Measurements from ENCODE around the gene GAPVD1. TPM values are rescaled to one million over a fixed set of nuclear protein-coding genes. Genes with fewer than 3 reads are reported as not detected.
A peak's percentile ranks its signal among the peaks of the same experiment; 100 is the strongest.

GAPVD1 gene
- total RNA-seq, 3 donors from 2014 or later (not counting 1 experiment from before 2014, with no cell fraction given) = 66.1 to 83.2 (median 68.8) TPM

GRCh38 chr9:125240649-125240999, 21.0 kb upstream of the GAPVD1 start:
- Mint-ChIP-seq H3K4me1 (peaks cover 59 to 61% of the 10 kb centered on the region in 2 donors), H3K27ac (peak overlapping the region; percentile 99 to 100), H3K4me3 (peak overlapping the region; percentile 97), H3K9me3 (no peaks in the 10 kb centered on the region), H3K36me3 (peaks cover 23% of the 10 kb centered on the region), H3K27me3 (ENCODE audit: low read depth in 2 of 2) (peaks cover 0 to 2% of the 10 kb centered on the region in 2 donors)
- intact Hi-C loops (cut with micrococcal nuclease) = loop anchor here (10.0 kb wide), 1 partner anchor 376 kb away; the partner anchor contains the start of genes ARPC5L and RPL35
- Histone ChIP-seq H3K4me3 (ENCODE audit: low read length) (peak overlapping the region; percentile 97), H3K27me3 (ENCODE audit: control insufficient read depth, insufficient read depth, low read length) (no peaks in the 10 kb centered on the region), H3K27ac (ENCODE audit: low read length) (peak overlapping the region; percentile 91), H3K4me1 (ENCODE audit: control insufficient read depth, insufficient read depth, low read length) (peaks cover 35% of the 10 kb centered on the region), H3K9me3 (ENCODE audit: control insufficient read depth, insufficient read depth, low read length) (no peaks in the 10 kb centered on the region), H3K36me3 (ENCODE audit: control insufficient read depth, insufficient read depth, low read length) (peaks cover 37% of the 10 kb centered on the region)
- WGBS (ENCODE audit: insufficient coverage) = under 1% methylated on average over 33 of the region's 33 CpGs
- peak; percentile 1 to 4 (median 1) for ATAC-seq
- peak in 1 of 2 donors; percentile 63 for DNase-seq
- TF ChIP-seq, protein P1, sequence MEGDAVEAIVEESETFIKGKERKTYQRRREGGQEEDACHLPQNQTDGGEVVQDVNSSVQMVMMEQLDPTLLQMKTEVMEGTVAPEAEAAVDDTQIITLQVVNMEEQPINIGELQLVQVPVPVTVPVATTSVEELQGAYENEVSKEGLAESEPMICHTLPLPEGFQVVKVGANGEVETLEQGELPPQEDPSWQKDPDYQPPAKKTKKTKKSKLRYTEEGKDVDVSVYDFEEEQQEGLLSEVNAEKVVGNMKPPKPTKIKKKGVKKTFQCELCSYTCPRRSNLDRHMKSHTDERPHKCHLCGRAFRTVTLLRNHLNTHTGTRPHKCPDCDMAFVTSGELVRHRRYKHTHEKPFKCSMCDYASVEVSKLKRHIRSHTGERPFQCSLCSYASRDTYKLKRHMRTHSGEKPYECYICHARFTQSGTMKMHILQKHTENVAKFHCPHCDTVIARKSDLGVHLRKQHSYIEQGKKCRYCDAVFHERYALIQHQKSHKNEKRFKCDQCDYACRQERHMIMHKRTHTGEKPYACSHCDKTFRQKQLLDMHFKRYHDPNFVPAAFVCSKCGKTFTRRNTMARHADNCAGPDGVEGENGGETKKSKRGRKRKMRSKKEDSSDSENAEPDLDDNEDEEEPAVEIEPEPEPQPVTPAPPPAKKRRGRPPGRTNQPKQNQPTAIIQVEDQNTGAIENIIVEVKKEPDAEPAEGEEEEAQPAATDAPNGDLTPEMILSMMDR (IDR thresholded peaks at IDR 0.05) = no peak

DNA sequence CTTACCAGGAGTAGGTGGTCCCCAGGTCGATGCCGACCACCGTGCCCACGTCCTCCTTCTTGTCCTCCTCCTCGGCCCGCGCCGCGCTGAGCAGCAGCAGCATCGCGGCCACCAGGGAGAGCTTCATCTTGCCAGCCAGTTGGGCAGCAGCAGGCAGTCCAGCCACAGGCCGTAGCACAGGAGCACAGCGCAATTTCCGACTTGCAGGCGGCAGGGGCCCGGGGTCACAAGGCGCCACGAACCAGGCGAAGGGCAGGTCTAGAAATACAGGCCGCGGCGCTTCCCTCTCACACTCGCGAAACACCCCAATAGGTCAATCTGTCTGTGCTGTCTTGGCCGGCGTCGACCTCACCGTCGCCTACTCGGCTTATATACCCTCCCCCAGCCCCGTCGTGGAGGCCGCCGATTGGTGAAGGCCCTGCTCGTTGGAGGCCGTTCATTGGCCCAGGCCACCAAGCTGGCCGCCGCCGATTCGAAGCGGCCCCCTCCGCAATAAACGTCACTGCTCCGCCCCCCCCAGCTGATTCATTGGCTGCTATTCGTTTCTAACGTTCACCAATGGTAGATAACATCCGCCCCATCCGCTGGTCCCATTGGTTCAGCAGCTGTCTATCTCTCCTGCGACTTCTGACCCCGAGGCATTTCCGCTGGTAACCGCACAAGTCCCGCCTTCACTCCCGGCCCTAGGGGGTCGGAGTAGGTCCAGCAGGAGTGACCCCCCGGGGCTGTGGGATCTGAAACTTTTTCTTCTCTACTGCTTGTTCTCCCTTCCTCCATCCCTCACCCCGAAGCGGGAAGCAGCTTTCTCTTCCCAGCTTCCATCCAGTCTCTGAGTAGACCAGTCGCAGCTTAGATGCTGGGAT, 20.4 kb upstream of the GAPVD1 start, which contains the start of gene HSPA5:
Gene HSPA5 (minus strand): TSS at position 344 of the 863 bp plus-strand sequence. CDS start 217 bp downstream, at position 127.
- H3K27ac Mint-ChIP-seq = peak within 1 kb of the TSS; percentile 99 to 100
- intact Hi-C loops (cut with micrococcal nuclease) = loop anchor here (1.0 to 10.0 kb wide), 4 partner anchors 20 to 376 kb away; partner anchors contain the start of genes ARPC5L, GAPVD1, PPP6C and RABEPK
- peak; percentile 99 for DNase-seq
- WGBS (ENCODE audit: insufficient coverage) = under 1% methylated on average over 59 of the region's 59 CpGs
- peaks cover 35% of the 10 kb centered on the region for H3K4me1 ChIP-seq (ENCODE audit: control insufficient read depth, insufficient read depth, low read length)
- TF ChIP-seq, protein P1 (IDR thresholded peaks at IDR 0.05) = no peak
- peak within 1 kb of the TSS; percentile 100 for H3K27ac ChIP-seq (ENCODE audit: low read length)
- H3K27me3 Mint-ChIP-seq (ENCODE audit: low read depth in 2 of 2) = peaks cover 0 to 2% of the 10 kb centered on the region in 2 donors
- no peaks in the 10 kb centered on the region for H3K9me3 ChIP-seq (ENCODE audit: control insufficient read depth, insufficient read depth, low read length)
- peaks cover 31% of the 10 kb centered on the region for H3K36me3 ChIP-seq (ENCODE audit: control insufficient read depth, insufficient read depth, low read length)
- peak within 1 kb of the TSS; percentile 97 for H3K4me3 Mint-ChIP-seq
- ATAC-seq = peak; percentile 85 to 95 (median 86)
- no peaks in the 10 kb centered on the region for H3K9me3 Mint-ChIP-seq
- H3K27me3 ChIP-seq (ENCODE audit: control insufficient read depth, insufficient read depth, low read length) = no peaks in the 10 kb centered on the region
- H3K4me3 ChIP-seq (ENCODE audit: low read length) = peak within 1 kb of the TSS; percentile 97
- H3K4me1 Mint-ChIP-seq = peaks cover 53 to 55% of the 10 kb centered on the region in 2 donors
- H3K36me3 Mint-ChIP-seq = peaks cover 22% of the 10 kb centered on the region

DNA sequence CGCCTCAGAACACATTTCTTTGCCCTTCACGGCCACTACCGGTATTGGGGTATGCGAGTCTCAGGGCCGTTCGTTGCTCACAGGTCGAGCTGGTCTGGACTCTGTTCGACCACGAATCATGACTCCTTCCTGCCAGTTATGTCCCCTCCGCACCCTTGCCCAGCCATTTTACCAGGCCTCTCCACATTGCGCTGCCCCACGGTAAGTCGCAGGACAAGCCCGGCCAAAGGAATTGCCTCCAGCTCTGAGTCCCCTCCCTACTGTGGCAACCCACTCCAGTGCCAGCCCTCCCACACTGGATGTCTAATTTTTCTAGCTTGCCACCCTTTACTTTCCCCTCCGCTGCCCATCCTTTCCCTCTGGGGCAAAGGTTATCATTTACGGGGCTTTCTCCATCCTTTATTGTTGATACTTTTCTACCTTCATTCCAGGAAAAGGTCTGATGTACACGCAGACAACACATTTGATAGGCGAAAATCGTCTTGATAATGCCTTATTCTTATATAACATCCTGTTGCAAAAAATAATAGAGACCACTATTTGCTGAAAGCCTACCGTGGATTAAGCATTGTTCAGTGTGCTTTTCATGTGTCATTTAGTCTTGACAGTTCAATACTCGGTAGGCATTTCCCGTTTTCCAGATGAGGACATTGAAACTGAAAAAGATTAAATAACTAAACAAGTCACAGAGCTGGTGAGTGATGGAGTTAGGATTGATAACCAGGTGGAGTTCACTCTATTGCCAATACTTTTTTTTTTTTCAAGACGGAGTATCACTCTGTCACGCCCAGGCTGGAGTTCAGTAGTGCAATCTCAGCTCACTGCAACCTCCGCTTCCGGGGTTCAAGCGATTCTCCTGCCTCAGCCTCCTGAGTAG, 19.5 kb upstream of the GAPVD1 start:
- H3K9me3 Mint-ChIP-seq = no peaks in the 10 kb centered on the region
- peak overlapping the region; percentile 100 for H3K27ac ChIP-seq (ENCODE audit: low read length)
- 28% methylated on average over 27 of the region's 27 CpGs for WGBS (ENCODE audit: insufficient coverage)
- H3K27me3 Mint-ChIP-seq (ENCODE audit: low read depth in 2 of 2) = peaks cover 0 to 2% of the 10 kb centered on the region in 2 donors
- peaks cover 44 to 46% of the 10 kb centered on the region in 2 donors for H3K4me1 Mint-ChIP-seq
- intact Hi-C loops (cut with micrococcal nuclease) = loop anchor here (1.0 to 10.0 kb wide), 4 partner anchors 19 to 377 kb away; partner anchors contain the start of genes ARPC5L, GAPVD1, PPP6C and RABEPK
- H3K4me3 Mint-ChIP-seq = peak overlapping the region; percentile 97
- TF ChIP-seq, protein P1 (IDR thresholded peaks at IDR 0.05) = no peak
- peaks cover 14% of the 10 kb centered on the region for H3K36me3 Mint-ChIP-seq
- peak overlapping the region; percentile 99 to 100 for H3K27ac Mint-ChIP-seq
- ATAC-seq (peak in 2 of 3 donors; percentile 1 to 2), DNase-seq (no peak)
- H3K36me3 ChIP-seq (ENCODE audit: control insufficient read depth, insufficient read depth, low read length) = peaks cover 23% of the 10 kb centered on the region
- peak overlapping the region; percentile 97 for H3K4me3 ChIP-seq (ENCODE audit: low read length)
- H3K9me3 ChIP-seq (ENCODE audit: control insufficient read depth, insufficient read depth, low read length) = no peaks in the 10 kb centered on the region
- H3K27me3 ChIP-seq (ENCODE audit: control insufficient read depth, insufficient read depth, low read length) = no peaks in the 10 kb centered on the region
- peaks cover 35% of the 10 kb centered on the region for H3K4me1 ChIP-seq (ENCODE audit: control insufficient read depth, insufficient read depth, low read length)
